IMR-90 (cell line): ENCODE data around the gene EID2B. TPM values are rescaled to one million over a fixed set of nuclear protein-coding genes. Genes with fewer than 3 reads are reported as not detected.

Experiments used
- ATAC-seq: fragments of 200-7000 bp; cut with Tn5 transposase; 2 replicates; pipeline ENCODE4 v1.9.1; 2020; ENCODE audit warnings: low read depth, mild to moderate bottlenecking, moderate library complexity
- BruUV-seq: library from RNA; stranded (reverse); fragments of 400-500 nt; replicated peaks from 2 replicates; lab custom pipeline; 2021; lab: Mats Ljungman, UMichigan
- CTCF ChIA-PET: fragments of 300-600 bp; formaldehyde crosslinking; extraction: SDS; loops from one replicate; lab custom pipeline; 2021; ENCODE audit warnings: antibody characterized with exemption; lab: Yijun Ruan, JAX
- POLR2A ChIA-PET: fragments of 300-600 bp; sonication (Branson Sonifier 250); formaldehyde crosslinking; loops from one replicate; lab custom pipeline; 2022; ENCODE audit warnings: antibody characterized with exemption; ENCODE audit not compliant: unreplicated experiment; lab: Charles Lee
- DNase-seq: peaks from one replicate; pipeline ENCODE4 v3.0.0; 2013
- H2AFZ ChIP-seq: replicated peaks from 2 replicates; pipeline ENCODE3; 2013; ENCODE audit warnings: low read length, mild to moderate bottlenecking; ENCODE audit not compliant: poor library complexity
- H2AK5ac ChIP-seq: 2 replicates; pipeline ENCODE4 v1.6.1; 2013; ENCODE audit warnings: low read depth, low read length, inconsistent platforms
- H2AK9ac ChIP-seq: replicated peaks from 2 replicates; pipeline ENCODE3; 2013; ENCODE audit warnings: mild to moderate bottlenecking, low read depth, low read length, moderate library complexity; ENCODE audit not compliant: poor library complexity
- H2BK120ac ChIP-seq: 2 replicates; pipeline ENCODE4 v1.6.1; 2013; ENCODE audit warnings: low read depth, low read length, inconsistent platforms
- H2BK15ac ChIP-seq: 3 replicates; pipeline ENCODE4 v1.6.1; 2013; ENCODE audit warnings: low read depth, low read length, inconsistent platforms
- H2BK20ac ChIP-seq: 2 replicates; pipeline ENCODE4 v1.6.1; 2013; ENCODE audit warnings: low read depth, mild to moderate bottlenecking, inconsistent platforms, low read length, moderate library complexity
- H2BK5ac ChIP-seq: 2 replicates; pipeline ENCODE4 v1.6.1; 2013; ENCODE audit warnings: mild to moderate bottlenecking, low read depth, low read length, inconsistent platforms; ENCODE audit not compliant: poor library complexity, severe bottlenecking
- H3K14ac ChIP-seq: replicated peaks from 2 replicates; pipeline ENCODE4 v1.6.1; 2013; ENCODE audit warnings: low read depth, low read length, inconsistent platforms
- H3K18ac ChIP-seq: 2 replicates; pipeline ENCODE4 v1.6.1; 2013; ENCODE audit warnings: low read depth, low read length, control low read depth
- H3K23ac ChIP-seq: 2 replicates; pipeline ENCODE4 v1.6.1; 2013; ENCODE audit warnings: low read depth, low read length, inconsistent platforms
- H3K27ac ChIP-seq: 2 replicates; pipeline ENCODE4 v1.5.1; 2013; ENCODE audit warnings: mild to moderate bottlenecking, control low read depth, low read length; ENCODE audit not compliant: insufficient read depth
- H3K27me3 ChIP-seq: 2 replicates; pipeline ENCODE4 v1.6.1; 2013; ENCODE audit warnings: low read length; ENCODE audit not compliant: control insufficient read depth, insufficient read depth
- H3K36me3 ChIP-seq: 2 replicates; pipeline ENCODE4 v1.6.1; 2013; ENCODE audit warnings: low read length, mixed read lengths; ENCODE audit not compliant: control insufficient read depth, insufficient read depth
- H3K4ac ChIP-seq: 2 replicates; pipeline ENCODE4 v1.6.1; 2013; ENCODE audit warnings: low read depth, low read length, inconsistent platforms
- H3K4me1 ChIP-seq: 2 replicates; pipeline ENCODE4 v1.6.1; 2013; ENCODE audit warnings: low read length, mixed read lengths; ENCODE audit not compliant: control insufficient read depth, insufficient read depth
- H3K4me2 ChIP-seq: 2 replicates; pipeline ENCODE4 v1.6.1; 2013; ENCODE audit warnings: low read depth, mild to moderate bottlenecking, control low read depth, low read length, moderate library complexity
- H3K4me3 ChIP-seq: 2 replicates; pipeline ENCODE4 v1.5.1; 2013; ENCODE audit warnings: low read depth, mild to moderate bottlenecking, control low read depth, low read length, moderate library complexity; ENCODE audit not compliant: insufficient read depth
- H3K56ac ChIP-seq: 2 replicates; pipeline ENCODE4 v1.6.1; 2013; ENCODE audit warnings: low read length, inconsistent platforms; ENCODE audit not compliant: insufficient read depth; ENCODE audit errors: extremely low read depth
- H3K79me1 ChIP-seq, 2 experiments: 2 replicates each; pipeline ENCODE4 v1.6.1; 2013; ENCODE audit warnings: low read length in 2 of 2, inconsistent platforms in 1 of 2, low read depth in 1 of 2
- H3K9ac ChIP-seq: 2 replicates; pipeline ENCODE4 v1.6.1; 2013; ENCODE audit warnings: low read depth, low read length, control low read depth
- H3K9me1 ChIP-seq: 2 replicates; pipeline ENCODE4 v1.6.1; 2013; ENCODE audit warnings: low read length, inconsistent platforms; ENCODE audit not compliant: insufficient read depth
- H3K9me3 ChIP-seq: 2 replicates; pipeline ENCODE4 v1.6.1; 2013; ENCODE audit warnings: low read length; ENCODE audit not compliant: control insufficient read depth, insufficient read depth
- H4K20me1 ChIP-seq: 2 replicates; pipeline ENCODE4 v1.6.1; 2013; ENCODE audit warnings: low read length, inconsistent platforms; ENCODE audit not compliant: insufficient read depth
- H4K5ac ChIP-seq: 2 replicates; pipeline ENCODE4 v1.6.1; 2013; ENCODE audit warnings: mild to moderate bottlenecking, low read depth, low read length, control low read depth
- H4K8ac ChIP-seq, 2 experiments: 2 replicates each; pipeline ENCODE4 v1.6.1; 2013; ENCODE audit warnings: low read depth in 2 of 2, low read length in 2 of 2, control low read depth in 1 of 2, inconsistent platforms in 1 of 2
- H4K91ac ChIP-seq: 2 replicates; pipeline ENCODE4 v1.6.1; 2013; ENCODE audit warnings: low read depth, low read length, inconsistent platforms; ENCODE audit not compliant: insufficient read depth
- CEBPB ChIP-seq: IDR thresholded peaks from 2 replicates; pipeline ENCODE4 v1.6.1; 2012; ENCODE audit warnings: low read depth, low read length, improper control_type of control experiment
- FOS ChIP-seq: fragments of 150-350 bp; IDR thresholded peaks from 2 replicates; pipeline ENCODE4 v1.6.1; 2016; ENCODE audit warnings: low read depth, low read length
- MAFK ChIP-seq: IDR thresholded peaks from 2 replicates; pipeline ENCODE4 v1.6.1; 2012; ENCODE audit warnings: low read depth, low read length, improper control_type of control experiment
- RCOR1 ChIP-seq: IDR thresholded peaks from 2 replicates; pipeline ENCODE4 v1.6.1; 2012; ENCODE audit warnings: mild to moderate bottlenecking, low read length, improper control_type of control experiment; ENCODE audit not compliant: insufficient replicate concordance
- RFX5 ChIP-seq: IDR thresholded peaks from 2 replicates; pipeline ENCODE4 v1.8.0; 2012; ENCODE audit warnings: low read depth, mild to moderate bottlenecking, low read length, moderate library complexity
- WGBS, 2 experiments: methylation state at CpG; one replicate each; pipeline versions ENCODE4 v1.1.5 to v1.1.7; 2013; ENCODE audit warnings: missing lambda C conversion rate in 2 of 2; ENCODE audit not compliant: insufficient read length in 1 of 2; ENCODE audit errors: extremely low coverage in 2 of 2; 5-methylcytosine and 5-hydroxymethylcytosine counted together
- dilution Hi-C: fragments of 300-500 bp; cut with HindIII; formaldehyde crosslinking; loops from one replicate; pipeline ENCODE4 v1.14.3; 2018; ENCODE audit warnings: low sequenced_read_pairs; ENCODE audit not compliant: unreplicated experiment
- in situ Hi-C: fragments of 300-500 bp; cut with MboI; formaldehyde crosslinking; loops from 3 replicates; pipeline ENCODE4 v1.14.3; 2019; ENCODE audit warnings: low sequenced_read_pairs, inconsistent platforms, mixed read lengths
- intact Hi-C: fragments of 100-400 bp; cut with micrococcal nuclease; formaldehyde crosslinking; loops from 2 replicates; pipeline ENCODE4 v1.10.0; 2022
- polyA plus RNA-seq, 3 experiments: library from polyadenylated mRNA; depleted of rRNA; stranded (reverse); fragments of >200 nt; gene quantifications; 2 replicates each; pipeline ENCODE4 v1.2.3, GENCODE V29; 2012; ENCODE audit warnings: low replicate concordance in 1 of 3
- total RNA-seq: library from RNA; depleted of rRNA; stranded (reverse); fragments of >200 nt; gene quantifications from 2 replicates; pipeline ENCODE4 v1.2.3, GENCODE V29; 2012

Gene EID2B
- total and polyA plus RNA-seq, 2 of the 4 experiments (the other 2 are of a cell fraction) = 2.5 to 2.7 TPM

DNA sequence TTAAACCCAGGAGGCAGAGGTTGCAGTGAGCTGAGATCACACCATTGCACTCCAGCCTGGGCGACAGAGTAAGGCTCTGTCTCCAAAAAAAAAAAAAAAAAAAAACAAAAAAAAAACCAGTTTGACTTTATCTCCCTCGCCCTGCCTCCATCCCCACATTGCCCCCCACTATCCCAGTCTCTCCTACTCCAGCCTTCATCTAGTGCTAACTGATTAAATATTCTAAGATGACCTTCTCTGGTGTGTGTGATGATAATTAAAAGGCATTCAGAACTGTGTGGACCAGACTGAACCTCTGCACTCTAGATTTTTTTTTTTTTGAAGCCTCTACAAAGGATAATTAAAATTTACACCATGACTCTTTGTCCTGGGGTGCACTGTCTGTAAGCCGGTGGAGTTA, 39.9 kb downstream of the EID2B start:
- H4K91ac ChIP-seq = no peak overlapping the region
- no peak overlapping the region for H2AFZ ChIP-seq
- H3K14ac ChIP-seq = no peak overlapping the region
- no peak overlapping the region for H3K4me2 ChIP-seq
- H3K4me3 ChIP-seq = no peak overlapping the region
- H2BK15ac ChIP-seq = no peak overlapping the region
- H2AK5ac ChIP-seq = no peak overlapping the region
- H2AK9ac ChIP-seq = no peak overlapping the region
- intact Hi-C loops (no loop called here), in situ Hi-C loops (no loop called here), dilution Hi-C loops (no loop called here)
- H2BK20ac ChIP-seq = no peak overlapping the region
- no peak overlapping the region for H4K5ac ChIP-seq
- no peak overlapping the region for H3K9ac ChIP-seq
- no peaks in the 10 kb centered on the region for H3K4me1 ChIP-seq
- no peaks in the 10 kb centered on the region for H4K20me1 ChIP-seq
- H3K27ac ChIP-seq = no peak overlapping the region
- H4K8ac ChIP-seq = no peak overlapping the region
- DNase-seq = no peak
- H3K27me3 ChIP-seq = peaks cover 8% of the 10 kb centered on the region
- ATAC-seq = no peak
- H3K9me1 ChIP-seq = peaks cover 3% of the 10 kb centered on the region; the same call in 1 of the 2 replicates
- WGBS, 2 experiments = no CpG with 5 or more reads among the region's 3 CpGs
- H2BK120ac ChIP-seq = no peak overlapping the region
- TF ChIP-seq RCOR1 (no peak), FOS (no peak), CEBPB (no peak), RFX5 (no peak), MAFK (no peak)
- H3K9me3 ChIP-seq = no peaks in the 10 kb centered on the region
- ChIA-PET CTCF (no interaction called here), POLR2A (no interaction called here)
- no peak overlapping the region for H3K23ac ChIP-seq
- no peak overlapping the region for H3K56ac ChIP-seq
- BruUV-seq = no TSS peak
- no peak overlapping the region for H3K4ac ChIP-seq
- no peak overlapping the region for H2BK5ac ChIP-seq
- H3K18ac ChIP-seq = no peak overlapping the region
- H3K79me1 ChIP-seq = no peaks in the 10 kb centered on the region; a peak in 1 of 4 replicates
- peaks cover 29% of the 10 kb centered on the region for H3K36me3 ChIP-seq
